WTC11 (cell line): ENCODE measurements around the gene CD226. TPM values are rescaled to one million over a fixed set of nuclear protein-coding genes. Genes with fewer than 3 reads are reported as not detected.
"Not testable (repeated sequence)": the region's sequence is repeated elsewhere in the genome, so short reads cannot be mapped to it uniquely, and the experiment has no call there.

ENCODE experiments used
- ATAC-seq: fragments of 200-7000 bp; cut with Tn5 transposase; 2 replicates; pipeline ENCODE4 v1.10.0; 2021; ENCODE audit warnings: mild to moderate bottlenecking, moderate library complexity
- CTCF ChIA-PET: fragments of 300-600 bp; sonication (Branson Sonifier 250); formaldehyde crosslinking; loops from one replicate; lab custom pipeline; 2021; ENCODE audit warnings: antibody characterized with exemption; lab: Charles Lee
- POLR2A ChIA-PET: fragments of 350-600 bp; sonication (Branson Sonifier 250); formaldehyde crosslinking; loops from one replicate; lab custom pipeline; 2021; ENCODE audit warnings: antibody characterized with exemption; lab: Charles Lee
- DNase-seq: peaks from one replicate; pipeline ENCODE4 v3.0.0; 2021; ENCODE audit warnings: low spot score
- H3K27ac Mint-ChIP-seq: 2 replicates; pipeline ENCODE4 v1.8.0; 2021; ENCODE audit warnings: mixed read lengths
- H3K27me3 Mint-ChIP-seq: 2 replicates; pipeline ENCODE4 v1.8.0; 2021; ENCODE audit warnings: low read depth, mild to moderate bottlenecking, moderate library complexity, mixed read lengths
- H3K36me3 Mint-ChIP-seq: 2 replicates; pipeline ENCODE4 v1.8.0; 2021; ENCODE audit warnings: mixed read lengths
- H3K4me1 Mint-ChIP-seq: 2 replicates; pipeline ENCODE4 v1.8.0; 2022; ENCODE audit warnings: mixed read lengths
- H3K4me3 Mint-ChIP-seq: 2 replicates; pipeline ENCODE4 v1.8.0; 2021; ENCODE audit warnings: mild to moderate bottlenecking, moderate library complexity, mixed read lengths
- H3K9me3 Mint-ChIP-seq: 2 replicates; pipeline ENCODE4 v1.8.0; 2021; ENCODE audit warnings: mixed read lengths
- E2F1 ChIP-seq: sonication (generic); formaldehyde crosslinking; IDR thresholded peaks from 2 replicates; pipeline ENCODE4 v1.8.0; 2022; ENCODE audit warnings: mild to moderate bottlenecking, missing genetic modification reagents
- GRHL2 ChIP-seq: fragments of 250-450 bp; sonication (Bioruptor Pico); IDR thresholded peaks from 2 replicates; pipeline ENCODE4 v1.8.0; 2022; ENCODE audit warnings: mild to moderate bottlenecking, moderate library complexity; ENCODE audit not compliant: insufficient replicate concordance, severe bottlenecking
- HMGA2 ChIP-seq: fragments of 250-450 bp; sonication (Bioruptor Pico); IDR thresholded peaks from 2 replicates; pipeline ENCODE4 v1.4.0; 2021; ENCODE audit warnings: mild to moderate bottlenecking, moderate library complexity
- HMGXB4 ChIP-seq: sonication (generic); formaldehyde crosslinking; IDR thresholded peaks from 2 replicates; pipeline ENCODE4 v1.8.1; 2023; ENCODE audit warnings: mild to moderate bottlenecking, moderate library complexity, missing genetic modification reagents
- MAX ChIP-seq: sonication (generic); formaldehyde crosslinking; IDR thresholded peaks from 2 replicates; pipeline ENCODE4 v1.8.0; 2022; ENCODE audit warnings: mild to moderate bottlenecking, missing genetic modification reagents
- NR2C2 ChIP-seq: sonication (generic); formaldehyde crosslinking; IDR thresholded peaks from 2 replicates; pipeline ENCODE4 v1.8.0; 2022; ENCODE audit warnings: mild to moderate bottlenecking, missing genetic modification reagents
- RORB ChIP-seq: fragments of 250-450 bp; sonication (Bioruptor Pico); IDR thresholded peaks from 2 replicates; pipeline ENCODE4 v1.9.0; 2021; ENCODE audit warnings: mild to moderate bottlenecking
- SP1 ChIP-seq: sonication (generic); formaldehyde crosslinking; conservative IDR thresholded peaks from 2 replicates; pipeline ENCODE4 v1.8.1; 2022; ENCODE audit warnings: missing genetic modification reagents
- TEAD4 ChIP-seq: sonication (generic); formaldehyde crosslinking; IDR thresholded peaks from 2 replicates; pipeline ENCODE4 v1.8.0; 2022; ENCODE audit warnings: mild to moderate bottlenecking, missing genetic modification reagents
- ZBTB21 ChIP-seq: sonication (generic); formaldehyde crosslinking; IDR thresholded peaks from 2 replicates; pipeline ENCODE4 v1.8.1; 2023; ENCODE audit warnings: mild to moderate bottlenecking, missing genetic modification reagents, borderline replicate concordance
- total RNA-seq: library from RNA; stranded (reverse); gene quantifications from 3 replicates; pipeline ENCODE4 v1.2.3, GENCODE V29; 2021
- TF ChIP-seq, protein P1 (sequence below): sonication (generic); formaldehyde crosslinking; IDR thresholded peaks from 2 replicates; pipeline ENCODE4 v1.8.1; 2023; ENCODE audit warnings: mild to moderate bottlenecking, missing genetic modification reagents, borderline replicate concordance
- TF ChIP-seq, protein P2 (sequence below): fragments of 250-450 bp; sonication (Bioruptor Pico); IDR thresholded peaks from 2 replicates; pipeline ENCODE4 v1.9.0; 2021; ENCODE audit warnings: mild to moderate bottlenecking

Gene CD226
- total RNA-seq, 1 experiment from 2014 or later, result 0.24 TPM

DNA sequence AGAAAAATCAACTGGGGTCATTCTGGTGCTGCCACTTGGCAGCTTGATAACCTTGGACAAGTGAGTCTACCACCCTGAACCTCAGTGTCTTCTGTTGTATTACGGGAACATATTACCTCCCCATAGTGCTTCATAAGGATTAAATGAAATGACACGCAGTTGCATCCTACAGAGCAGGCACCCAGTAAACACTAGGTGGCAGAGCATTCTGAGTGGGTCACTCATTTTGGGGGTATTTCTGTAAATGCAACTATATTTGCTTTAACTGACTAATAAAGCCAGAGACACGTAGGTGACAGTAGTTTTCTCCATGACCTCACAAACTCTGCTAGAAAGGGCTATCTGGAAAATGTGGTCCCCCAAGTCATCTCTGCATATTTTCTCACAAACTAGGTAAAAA, 4.7 kb downstream of the CD226 start (continued):
- TF ChIP-seq, protein P1, sequence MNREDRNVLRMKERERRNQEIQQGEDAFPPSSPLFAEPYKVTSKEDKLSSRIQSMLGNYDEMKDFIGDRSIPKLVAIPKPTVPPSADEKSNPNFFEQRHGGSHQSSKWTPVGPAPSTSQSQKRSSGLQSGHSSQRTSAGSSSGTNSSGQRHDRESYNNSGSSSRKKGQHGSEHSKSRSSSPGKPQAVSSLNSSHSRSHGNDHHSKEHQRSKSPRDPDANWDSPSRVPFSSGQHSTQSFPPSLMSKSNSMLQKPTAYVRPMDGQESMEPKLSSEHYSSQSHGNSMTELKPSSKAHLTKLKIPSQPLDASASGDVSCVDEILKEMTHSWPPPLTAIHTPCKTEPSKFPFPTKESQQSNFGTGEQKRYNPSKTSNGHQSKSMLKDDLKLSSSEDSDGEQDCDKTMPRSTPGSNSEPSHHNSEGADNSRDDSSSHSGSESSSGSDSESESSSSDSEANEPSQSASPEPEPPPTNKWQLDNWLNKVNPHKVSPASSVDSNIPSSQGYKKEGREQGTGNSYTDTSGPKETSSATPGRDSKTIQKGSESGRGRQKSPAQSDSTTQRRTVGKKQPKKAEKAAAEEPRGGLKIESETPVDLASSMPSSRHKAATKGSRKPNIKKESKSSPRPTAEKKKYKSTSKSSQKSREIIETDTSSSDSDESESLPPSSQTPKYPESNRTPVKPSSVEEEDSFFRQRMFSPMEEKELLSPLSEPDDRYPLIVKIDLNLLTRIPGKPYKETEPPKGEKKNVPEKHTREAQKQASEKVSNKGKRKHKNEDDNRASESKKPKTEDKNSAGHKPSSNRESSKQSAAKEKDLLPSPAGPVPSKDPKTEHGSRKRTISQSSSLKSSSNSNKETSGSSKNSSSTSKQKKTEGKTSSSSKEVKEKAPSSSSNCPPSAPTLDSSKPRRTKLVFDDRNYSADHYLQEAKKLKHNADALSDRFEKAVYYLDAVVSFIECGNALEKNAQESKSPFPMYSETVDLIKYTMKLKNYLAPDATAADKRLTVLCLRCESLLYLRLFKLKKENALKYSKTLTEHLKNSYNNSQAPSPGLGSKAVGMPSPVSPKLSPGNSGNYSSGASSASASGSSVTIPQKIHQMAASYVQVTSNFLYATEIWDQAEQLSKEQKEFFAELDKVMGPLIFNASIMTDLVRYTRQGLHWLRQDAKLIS (CRISPR knock-in tag), result no peak
- no peak for TF ChIP-seq GRHL2 (CRISPR knock-in tag)
- TF ChIP-seq SP1 (CRISPR knock-in tag), result no peak
- TF ChIP-seq NR2C2 (CRISPR knock-in tag), result no peak
- TF ChIP-seq E2F1, result no peak
- no peak for TF ChIP-seq RORB
- TF ChIP-seq, all 79 proteins: peak for 0

GRCh38 chr18:69941183-69941582, 6.5 kb downstream of the CD226 start:
- Mint-ChIP-seq H3K27me3 (no peaks in the 10 kb centered on the region), H3K36me3 (peaks cover 23% of the 10 kb centered on the region), H3K9me3 (peaks cover 35% of the 10 kb centered on the region), H3K4me1 (peaks cover 23% of the 10 kb centered on the region), H3K4me3 (no peak overlapping the region), H3K27ac (no peak overlapping the region)
- TF ChIP-seq HMGXB4 (CRISPR knock-in tag) (no peak), MAX (CRISPR knock-in tag) (no peak), ZBTB21 (CRISPR knock-in tag) (no peak), E2F1 (no peak), HMGA2 (CRISPR knock-in tag) (no peak), TEAD4 (CRISPR knock-in tag) (no peak)
- TF ChIP-seq, protein P2, sequence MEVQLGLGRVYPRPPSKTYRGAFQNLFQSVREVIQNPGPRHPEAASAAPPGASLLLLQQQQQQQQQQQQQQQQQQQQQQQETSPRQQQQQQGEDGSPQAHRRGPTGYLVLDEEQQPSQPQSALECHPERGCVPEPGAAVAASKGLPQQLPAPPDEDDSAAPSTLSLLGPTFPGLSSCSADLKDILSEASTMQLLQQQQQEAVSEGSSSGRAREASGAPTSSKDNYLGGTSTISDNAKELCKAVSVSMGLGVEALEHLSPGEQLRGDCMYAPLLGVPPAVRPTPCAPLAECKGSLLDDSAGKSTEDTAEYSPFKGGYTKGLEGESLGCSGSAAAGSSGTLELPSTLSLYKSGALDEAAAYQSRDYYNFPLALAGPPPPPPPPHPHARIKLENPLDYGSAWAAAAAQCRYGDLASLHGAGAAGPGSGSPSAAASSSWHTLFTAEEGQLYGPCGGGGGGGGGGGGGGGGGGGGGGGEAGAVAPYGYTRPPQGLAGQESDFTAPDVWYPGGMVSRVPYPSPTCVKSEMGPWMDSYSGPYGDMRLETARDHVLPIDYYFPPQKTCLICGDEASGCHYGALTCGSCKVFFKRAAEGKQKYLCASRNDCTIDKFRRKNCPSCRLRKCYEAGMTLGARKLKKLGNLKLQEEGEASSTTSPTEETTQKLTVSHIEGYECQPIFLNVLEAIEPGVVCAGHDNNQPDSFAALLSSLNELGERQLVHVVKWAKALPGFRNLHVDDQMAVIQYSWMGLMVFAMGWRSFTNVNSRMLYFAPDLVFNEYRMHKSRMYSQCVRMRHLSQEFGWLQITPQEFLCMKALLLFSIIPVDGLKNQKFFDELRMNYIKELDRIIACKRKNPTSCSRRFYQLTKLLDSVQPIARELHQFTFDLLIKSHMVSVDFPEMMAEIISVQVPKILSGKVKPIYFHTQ (CRISPR knock-in tag), result no peak
- no peak for ATAC-seq
- DNase-seq, result no peak
- POLR2A ChIA-PET, result no interaction called here
- CTCF ChIA-PET, result no interaction called here

DNA sequence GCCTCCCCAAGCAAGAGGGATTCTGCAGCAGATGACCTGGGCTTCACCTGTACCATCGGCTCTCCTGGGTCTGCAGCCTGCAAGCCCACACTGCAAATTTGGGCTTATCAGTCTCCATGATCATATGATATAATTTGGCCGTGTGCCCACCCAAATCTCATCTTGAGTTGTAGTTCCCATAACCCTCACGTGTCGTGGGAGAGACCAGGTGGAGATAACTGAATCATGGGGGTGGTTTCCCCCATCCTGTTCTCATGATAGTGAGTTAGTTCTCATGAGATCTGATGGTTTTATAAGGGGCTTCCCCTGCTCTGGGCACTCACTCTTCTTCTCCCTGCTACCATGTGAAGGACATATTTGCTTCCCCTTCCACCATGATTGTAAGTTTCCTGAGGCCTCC, 7.9 kb downstream of the CD226 start:
- DNase-seq, POLR2A ChIA-PET, H3K4me3 Mint-ChIP-seq, ATAC-seq, CTCF ChIA-PET, H3K27me3 Mint-ChIP-seq, H3K27ac Mint-ChIP-seq: not testable (repeated sequence)
- Mint-ChIP-seq H3K9me3 (peaks cover 35% of the 10 kb centered on the region), H3K36me3 (peaks cover 23% of the 10 kb centered on the region), H3K4me1 (peaks cover 20% of the 10 kb centered on the region)
